Stimulated activated naive CD8-positive, alpha-beta T cell treated with anti-CD3 and anti-CD28 coated beads, Interleukin-15, Interleukin-2, amounts not matched to agents 100 ng/mL and 50 ng/mL, for 24 hours (primary cell): ENCODE measurements around the gene MTOR.
"Not testable (repeated sequence)": the region's sequence is repeated elsewhere in the genome, so short reads cannot be mapped to it uniquely, and the experiment has no call there.

Experiments
- H3K27ac Mint-ChIP-seq: one replicate; pipeline ENCODE4 v1.8.0; 2021; ENCODE audit warnings: mild to moderate bottlenecking, mixed read lengths
- H3K27me3 Mint-ChIP-seq: one replicate; pipeline ENCODE4 v1.8.0; 2021; ENCODE audit warnings: mixed read lengths
- H3K36me3 Mint-ChIP-seq: one replicate; pipeline ENCODE4 v1.8.0; 2021; ENCODE audit warnings: low read depth, mixed read lengths
- H3K4me1 Mint-ChIP-seq: one replicate; pipeline ENCODE4 v1.8.0; 2021; ENCODE audit warnings: low read depth, mixed read lengths
- H3K4me3 Mint-ChIP-seq: one replicate; pipeline ENCODE4 v1.8.0; 2021; ENCODE audit warnings: mild to moderate bottlenecking, mixed read lengths
- H3K9me3 Mint-ChIP-seq: one replicate; pipeline ENCODE4 v1.8.0; 2021; ENCODE audit warnings: mixed read lengths

The MTOR gene

DNA sequence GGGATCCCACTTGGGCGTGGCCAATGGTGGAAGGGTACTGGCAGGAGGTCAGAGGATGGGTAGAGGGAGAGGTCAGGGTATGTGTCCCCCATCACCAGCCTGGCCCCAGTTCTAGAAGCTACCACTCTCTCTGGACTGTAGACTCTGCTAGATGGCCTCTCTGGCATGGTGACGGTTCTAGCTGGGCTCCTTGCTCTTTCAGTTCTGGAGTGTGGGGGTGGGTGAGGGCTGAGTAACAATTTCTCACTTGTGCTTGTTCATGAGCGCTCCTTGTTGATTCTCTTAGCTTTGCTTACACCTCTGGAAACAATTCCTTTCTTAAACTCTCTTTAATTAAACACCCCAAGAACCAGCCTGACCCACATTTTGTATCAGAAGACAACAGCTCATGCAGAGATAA is 137.4 kb downstream of the MTOR start:
- Mint-ChIP-seq H3K27me3 (no peaks in the 10 kb centered on the region), H3K4me3 (no peak overlapping the region), H3K4me1 (peaks cover 9% of the 10 kb centered on the region), H3K9me3 (no peaks in the 10 kb centered on the region), H3K27ac (no peak overlapping the region), H3K36me3 (peaks cover 70% of the 10 kb centered on the region)

DNA sequence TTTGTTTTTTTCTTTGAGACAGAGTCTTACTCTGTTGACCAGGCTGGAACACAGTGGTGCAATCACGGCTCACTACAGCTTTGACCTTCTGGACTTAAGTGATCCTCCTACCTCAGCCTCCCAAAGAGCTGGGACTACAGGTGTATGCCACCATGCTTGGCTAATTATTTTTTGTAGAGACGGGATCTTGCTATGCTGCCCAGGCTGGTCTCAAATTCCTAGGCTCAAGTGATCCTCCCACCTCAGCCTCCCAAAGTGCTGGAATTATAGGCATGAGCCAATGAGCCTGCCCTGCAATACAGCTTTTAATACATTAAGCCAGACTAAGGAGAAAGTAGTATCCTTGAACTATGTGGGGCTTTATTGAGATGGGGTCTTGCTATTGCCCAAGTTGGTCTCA is 146.0 kb downstream of the MTOR start:
- no peaks in the 10 kb centered on the region for H3K9me3 Mint-ChIP-seq
- H3K27ac Mint-ChIP-seq, result no peak overlapping the region
- H3K36me3 Mint-ChIP-seq, result peaks cover 52% of the 10 kb centered on the region
- no peaks in the 10 kb centered on the region for H3K27me3 Mint-ChIP-seq
- H3K4me3 Mint-ChIP-seq, result no peak overlapping the region
- H3K4me1 Mint-ChIP-seq, result no peaks in the 10 kb centered on the region

DNA sequence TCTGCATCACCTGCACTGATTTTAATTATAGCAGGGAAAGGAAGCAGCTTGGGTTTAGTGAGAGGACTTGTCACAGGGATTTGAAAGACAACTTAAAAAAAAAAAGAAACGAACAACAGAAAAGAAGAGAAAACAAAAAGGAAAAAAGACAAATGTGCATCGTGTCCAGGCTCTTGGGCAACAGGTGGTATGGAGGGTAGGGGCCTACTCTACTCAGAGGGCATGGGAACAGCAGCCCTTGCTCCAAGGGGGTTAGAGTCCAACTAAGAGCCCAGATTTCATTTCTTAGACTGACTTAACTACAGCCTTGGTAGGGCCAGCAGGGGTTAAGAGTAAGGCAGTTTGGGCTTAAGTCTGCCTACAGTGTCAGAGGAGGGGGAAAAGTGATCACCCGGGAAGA is 147.4 kb downstream of the MTOR start:
- peaks cover 48% of the 10 kb centered on the region for H3K36me3 Mint-ChIP-seq
- H3K27ac Mint-ChIP-seq, result no peak overlapping the region
- no peaks in the 10 kb centered on the region for H3K4me1 Mint-ChIP-seq
- H3K9me3 Mint-ChIP-seq, result no peaks in the 10 kb centered on the region
- no peaks in the 10 kb centered on the region for H3K27me3 Mint-ChIP-seq
- H3K4me3 Mint-ChIP-seq, result no peak overlapping the region

DNA sequence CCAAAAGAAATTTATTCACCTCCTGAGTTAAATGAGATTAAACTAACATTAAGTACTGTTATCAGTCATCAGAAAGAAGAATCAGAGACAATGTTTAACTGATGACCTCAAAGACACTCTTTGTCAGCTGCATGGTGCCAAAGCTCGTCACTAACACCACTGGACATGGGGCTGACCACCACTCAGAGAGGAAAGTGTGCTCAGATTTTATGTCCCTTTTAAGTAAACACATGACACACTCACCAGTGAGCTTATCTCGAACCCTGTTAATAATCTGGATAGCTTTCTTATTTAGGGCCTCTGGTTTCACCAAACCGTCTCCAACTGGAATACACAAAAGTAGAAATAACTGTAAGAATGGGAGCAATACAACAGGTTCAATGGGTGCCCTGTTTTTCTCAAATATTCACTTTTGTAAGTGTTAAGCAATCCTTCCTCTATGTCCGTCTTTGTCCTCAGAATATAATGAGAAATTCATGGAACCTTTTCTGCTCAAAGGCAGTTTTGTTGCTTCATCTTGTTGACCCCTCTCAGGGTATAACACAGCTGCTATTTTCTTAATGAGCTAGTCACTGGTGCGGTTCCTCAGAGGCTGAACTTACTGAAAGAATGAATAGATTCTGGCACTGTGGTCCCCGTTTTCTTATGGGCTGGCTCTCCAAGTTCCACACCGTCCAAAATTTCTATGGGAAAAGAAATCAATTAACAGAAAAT is 153.1 kb downstream of the MTOR start:
- H3K4me3 Mint-ChIP-seq, result no peak overlapping the region
- H3K27ac Mint-ChIP-seq, result no peak overlapping the region
- no peaks in the 10 kb centered on the region for H3K4me1 Mint-ChIP-seq
- H3K27me3 Mint-ChIP-seq, result no peaks in the 10 kb centered on the region
- peaks cover 54% of the 10 kb centered on the region for H3K36me3 Mint-ChIP-seq
- H3K9me3 Mint-ChIP-seq, result no peaks in the 10 kb centered on the region

- Mint-ChIP-seq H3K27ac (no peak overlapping the region), H3K9me3 (no peaks in the 10 kb centered on the region), H3K36me3 (peaks cover 44% of the 10 kb centered on the region), H3K4me3 (no peak overlapping the region), H3K4me1 (no peaks in the 10 kb centered on the region), H3K27me3 (no peaks in the 10 kb centered on the region)
Measured at GRCh38 chr1:11107599-11107998, 154.8 kb downstream of the MTOR start.

DNA sequence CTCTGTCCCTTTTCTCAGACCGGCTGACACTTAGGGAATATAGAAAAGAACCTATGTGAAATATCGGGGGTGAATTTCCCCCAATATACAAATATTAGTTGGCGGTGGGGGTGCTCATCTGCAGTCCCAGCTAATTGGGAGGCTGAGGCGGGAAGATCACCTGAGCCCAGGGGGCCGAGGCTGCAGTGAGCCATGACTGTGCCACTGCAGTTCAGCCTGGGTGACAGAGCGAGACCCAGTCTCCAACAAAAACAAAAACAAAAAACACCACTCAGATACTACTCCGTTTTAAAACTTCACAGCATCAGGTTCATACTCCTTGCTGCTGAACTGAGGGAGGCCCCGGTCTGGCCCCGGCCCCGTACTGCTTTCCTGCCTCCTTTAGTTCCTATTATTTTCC is 156.8 kb downstream of the MTOR start:
- Mint-ChIP-seq H3K4me3 (no peak overlapping the region), H3K27ac (no peak overlapping the region), H3K27me3 (no peaks in the 10 kb centered on the region), H3K9me3 (no peaks in the 10 kb centered on the region), H3K36me3 (peaks cover 39% of the 10 kb centered on the region), H3K4me1 (no peaks in the 10 kb centered on the region)

GRCh38 chr1:11101347-11101746 is 161.0 kb downstream of the MTOR start:
- Mint-ChIP-seq H3K27ac (peak overlapping the region; percentile 58), H3K36me3 (peaks cover 14% of the 10 kb centered on the region), H3K27me3 (no peaks in the 10 kb centered on the region), H3K9me3 (no peaks in the 10 kb centered on the region), H3K4me3 (no peak overlapping the region), H3K4me1 (peaks cover 12% of the 10 kb centered on the region)

DNA sequence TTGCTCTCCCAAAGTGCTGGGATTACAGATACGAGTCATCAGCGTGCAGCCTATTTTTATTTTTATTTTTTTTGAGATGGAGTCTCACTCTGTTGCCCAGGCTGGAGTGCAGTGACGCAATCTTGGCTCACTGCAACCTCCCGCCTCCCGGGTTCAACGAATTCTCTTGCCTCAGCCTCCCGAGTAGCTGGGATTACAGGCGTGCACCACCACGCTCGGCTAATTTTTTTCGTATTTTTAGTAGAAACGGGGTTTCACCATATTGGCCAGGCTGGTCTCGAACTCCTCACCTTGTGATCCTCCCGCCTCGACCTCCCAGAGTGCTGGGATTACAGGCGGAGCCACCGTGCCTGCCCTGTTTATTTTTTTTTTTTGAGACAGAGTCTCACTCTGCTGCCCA is 161.5 kb downstream of the MTOR start:
- not testable (repeated sequence) for H3K9me3 Mint-ChIP-seq, H3K4me3 Mint-ChIP-seq, H3K27me3 Mint-ChIP-seq, H3K27ac Mint-ChIP-seq
- peaks cover 12% of the 10 kb centered on the region for H3K4me1 Mint-ChIP-seq
- H3K36me3 Mint-ChIP-seq, result peaks cover 12% of the 10 kb centered on the region

GRCh38 chr1:11100149-11100493 is 162.2 kb downstream of the MTOR start:
- Mint-ChIP-seq H3K27me3 (no peaks in the 10 kb centered on the region), H3K4me1 (peaks cover 12% of the 10 kb centered on the region), H3K9me3 (no peaks in the 10 kb centered on the region), H3K27ac (peak overlapping the region; percentile 91), H3K4me3 (peak overlapping the region; percentile 98), H3K36me3 (peaks cover 17% of the 10 kb centered on the region)

GRCh38 chr1:11099310-11100148 is 162.8 kb downstream of the MTOR start, which contains the start of gene EXOSC10:
EXOSC10 (minus strand) TSS chr1:11099869; CDS start chr1:11099831, 38 bp downstream.
- Mint-ChIP-seq H3K27me3 (no peaks in the 10 kb centered on the region), H3K27ac (peak within 1 kb of the TSS; percentile 91), H3K36me3 (peaks cover 17% of the 10 kb centered on the region), H3K9me3 (no peaks in the 10 kb centered on the region), H3K4me3 (peak within 1 kb of the TSS; percentile 98), H3K4me1 (peaks cover 12% of the 10 kb centered on the region)

- Mint-ChIP-seq H3K9me3 (no peaks in the 10 kb centered on the region), H3K36me3 (peaks cover 17% of the 10 kb centered on the region), H3K27ac (peak overlapping the region; percentile 91), H3K27me3 (no peaks in the 10 kb centered on the region), H3K4me3 (peak overlapping the region; percentile 98), H3K4me1 (peaks cover 12% of the 10 kb centered on the region)
Measured at GRCh38 chr1:11098931-11099309, 163.4 kb downstream of the MTOR start.

DNA sequence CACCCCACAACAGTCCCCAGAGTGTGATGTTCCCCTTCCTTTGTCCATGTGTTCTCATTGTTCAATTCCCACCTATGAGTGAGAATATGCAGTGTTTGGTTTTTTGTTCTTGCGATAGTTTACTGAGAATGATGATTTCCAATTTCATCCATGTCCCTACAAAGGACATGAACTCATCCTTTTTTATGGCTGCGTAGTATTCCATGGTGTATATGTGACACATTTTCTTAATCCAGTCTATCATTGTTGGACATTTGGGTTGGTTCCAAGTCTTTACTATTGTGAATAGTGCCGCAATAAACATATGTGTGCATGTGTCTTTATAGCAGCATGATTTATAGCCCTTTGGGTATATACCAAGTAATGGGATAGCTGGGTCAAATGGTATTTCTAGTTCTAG is 178.6 kb downstream of the MTOR start:
- not testable (repeated sequence) for H3K4me3 Mint-ChIP-seq, H3K27ac Mint-ChIP-seq, H3K9me3 Mint-ChIP-seq, H3K27me3 Mint-ChIP-seq, H3K4me1 Mint-ChIP-seq
- peaks cover 61% of the 10 kb centered on the region for H3K36me3 Mint-ChIP-seq

DNA sequence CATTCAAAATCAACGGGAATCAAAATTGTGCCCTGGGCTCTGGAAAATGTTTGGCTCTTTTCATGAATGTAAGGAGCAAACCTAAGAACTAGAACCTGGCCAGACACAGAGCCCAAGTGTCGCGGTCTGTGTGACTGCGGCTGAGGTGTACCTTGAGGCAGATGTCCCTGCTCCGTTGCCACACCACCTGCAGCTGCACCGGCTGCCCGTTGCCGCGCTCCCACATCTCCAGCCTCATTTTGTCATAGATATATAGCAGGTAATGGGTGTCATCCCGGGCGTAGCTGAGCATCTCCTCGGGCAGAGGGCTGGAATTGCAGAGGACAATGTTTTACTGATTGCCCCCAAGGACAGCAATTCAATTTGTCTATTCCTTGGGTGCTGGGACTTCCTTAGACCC is 181.4 kb downstream of the MTOR start:
- no peak overlapping the region for H3K27ac Mint-ChIP-seq
- no peak overlapping the region for H3K4me3 Mint-ChIP-seq
- H3K27me3 Mint-ChIP-seq, result no peaks in the 10 kb centered on the region
- H3K4me1 Mint-ChIP-seq, result no peaks in the 10 kb centered on the region
- no peaks in the 10 kb centered on the region for H3K9me3 Mint-ChIP-seq
- H3K36me3 Mint-ChIP-seq, result peaks cover 57% of the 10 kb centered on the region

- no peaks in the 10 kb centered on the region for H3K4me1 Mint-ChIP-seq
- peaks cover 67% of the 10 kb centered on the region for H3K36me3 Mint-ChIP-seq
- no peak overlapping the region for H3K27ac Mint-ChIP-seq
- no peaks in the 10 kb centered on the region for H3K27me3 Mint-ChIP-seq
- H3K9me3 Mint-ChIP-seq, result no peaks in the 10 kb centered on the region
- H3K4me3 Mint-ChIP-seq, result no peak overlapping the region
Measured at GRCh38 chr1:11078631-11079030, 183.7 kb downstream of the MTOR start.

- H3K36me3 Mint-ChIP-seq, result peaks cover 77% of the 10 kb centered on the region
- not testable (repeated sequence) for H3K4me3 Mint-ChIP-seq, H3K9me3 Mint-ChIP-seq, H3K27me3 Mint-ChIP-seq, H3K4me1 Mint-ChIP-seq, H3K27ac Mint-ChIP-seq
Measured at GRCh38 chr1:11073398-11073797, 189.0 kb downstream of the MTOR start.
